Activated gamma-delta T cell treated with anti-CD3 and anti-CD28 coated beads, Interleukin-2, amount 50 U/mL, for 16 hours (primary cell): ENCODE results near the gene FSCN2.
"Not testable (repeated sequence)": the region's sequence is repeated elsewhere in the genome, so short reads cannot be mapped to it uniquely, and the experiment has no call there.

Source experiments
- DNase-seq: peaks from one replicate; pipeline ENCODE4 v3.0.0-alpha.2; 2020; ENCODE audit warnings: low read depth

FSCN2 gene

GRCh38 chr17:81577278-81578000 lies 49.3 kb downstream of the FSCN2 start:
- DNase-seq: no peak

DNA sequence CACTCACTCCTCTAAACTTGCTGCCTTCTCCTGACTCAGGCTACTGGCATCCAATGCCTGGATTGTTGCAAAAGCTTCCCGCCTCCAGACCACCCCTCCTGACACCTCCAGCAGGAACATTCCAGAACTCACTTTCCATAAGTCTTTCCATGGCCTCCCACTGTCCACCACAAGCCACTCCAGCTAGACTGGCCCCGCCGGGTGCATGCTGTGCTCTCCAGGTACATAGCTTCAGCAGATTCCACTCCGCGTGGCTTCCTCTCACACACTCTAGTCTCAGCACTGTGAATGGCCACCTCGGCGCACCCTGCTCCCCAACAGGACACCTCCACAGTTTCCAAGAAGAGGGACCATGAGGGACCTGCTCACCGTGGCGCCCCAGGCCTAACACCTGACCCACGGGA lies 49.9 kb downstream of the FSCN2 start:
- DNase-seq: no peak

- no peak for DNase-seq
Observed at GRCh38 chr17:81578561-81579225, 50.5 kb downstream of the FSCN2 start.

- no peak for DNase-seq
Observed at GRCh38 chr17:81579298-81579697, 51.1 kb downstream of the FSCN2 start.

GRCh38 chr17:81579821-81580321 lies 51.7 kb downstream of the FSCN2 start:
- DNase-seq: no peak

- DNase-seq: no peak
Observed at GRCh38 chr17:81580481-81580880, 52.3 kb downstream of the FSCN2 start.

DNA sequence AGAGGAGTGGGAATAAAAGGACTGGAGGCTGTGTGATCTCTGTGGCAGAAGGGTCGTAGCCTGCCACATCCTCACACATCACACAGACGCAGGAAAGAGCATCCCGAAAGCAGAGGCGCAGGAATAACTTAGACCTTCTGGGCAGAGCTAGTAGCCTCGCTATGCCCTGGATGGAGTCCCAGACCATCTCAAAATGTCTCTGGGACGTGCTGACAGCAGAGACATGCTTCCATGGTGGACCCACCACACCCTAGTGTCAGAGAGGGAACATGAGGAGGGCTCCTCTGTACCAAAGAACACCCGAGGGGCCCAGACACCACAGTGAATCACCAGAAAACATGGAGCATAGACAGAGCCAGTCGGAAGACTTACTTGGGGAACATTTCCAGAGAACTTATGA lies 53.6 kb downstream of the FSCN2 start:
- no peak for DNase-seq

GRCh38 chr17:81582341-81582740 lies 54.2 kb downstream of the FSCN2 start:
- no peak for DNase-seq

DNA sequence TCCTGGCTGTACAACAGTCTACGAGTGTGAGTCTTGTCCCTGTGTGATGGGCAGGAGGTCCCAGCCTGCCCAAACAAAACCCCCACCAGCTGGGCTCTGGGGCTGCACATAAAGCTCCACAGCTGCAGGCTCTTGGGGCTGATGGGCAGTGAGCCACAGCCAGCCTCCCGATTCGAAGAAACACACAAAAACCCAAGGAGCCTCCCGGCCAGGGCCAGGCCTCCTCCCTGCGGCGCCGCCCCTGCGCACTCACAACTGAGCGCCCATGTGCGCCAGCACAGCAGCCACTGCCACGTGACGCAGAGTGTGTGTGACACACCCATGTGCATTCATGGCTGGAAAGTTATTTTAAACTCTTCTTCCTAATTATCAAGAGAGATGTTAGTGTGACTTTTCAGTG lies 54.6 kb downstream of the FSCN2 start:
- DNase-seq: no peak

GRCh38 chr17:81583589-81584342 lies 55.6 kb downstream of the FSCN2 start:
- DNase-seq: no peak

DNA sequence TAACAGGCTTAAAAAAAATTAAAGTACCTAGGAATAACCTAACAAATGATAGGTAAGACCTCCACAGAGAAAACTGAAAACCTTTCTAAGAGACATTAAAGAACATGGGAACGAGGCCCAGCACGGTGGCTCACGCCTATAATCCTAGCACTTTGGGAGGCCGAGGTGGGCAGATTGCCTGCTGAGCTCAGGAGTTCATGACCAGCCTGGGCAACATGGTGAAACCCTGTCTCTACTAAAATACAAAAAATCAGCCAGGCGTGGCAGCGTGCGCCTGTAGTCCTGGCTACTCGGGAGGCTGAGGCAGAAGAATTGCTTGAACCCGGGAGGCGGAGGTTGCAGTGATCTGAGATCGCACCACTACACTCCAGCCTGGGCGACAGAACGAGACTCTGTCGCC lies 56.6 kb downstream of the FSCN2 start:
- DNase-seq: not testable (repeated sequence)

DNA sequence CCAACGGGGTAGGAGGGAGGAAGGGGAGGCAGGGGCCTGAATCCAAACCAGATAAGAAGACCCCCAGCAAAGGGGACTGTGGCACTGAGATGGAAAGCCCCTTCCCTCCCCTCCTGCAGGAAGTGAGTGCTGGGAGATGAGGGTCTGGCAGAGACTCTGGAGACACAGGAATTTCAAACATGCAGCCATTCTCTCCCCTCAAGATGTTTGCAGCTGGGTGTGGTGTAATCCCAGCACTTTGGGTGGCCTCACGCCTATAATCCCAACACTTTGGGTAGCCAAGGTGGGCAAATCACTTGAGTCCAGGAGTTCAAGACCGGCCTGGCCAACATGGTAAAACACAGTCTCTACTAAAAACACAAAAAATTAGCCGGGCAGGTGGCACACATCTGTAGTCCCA lies 57.9 kb downstream of the FSCN2 start:
- no peak for DNase-seq
